Adipocyte (in vitro differentiated cells): ENCODE results near the gene TELO2.

Experiments
- DNase-seq: peaks from one replicate; pipeline ENCODE4 v3.0.0-alpha.2; 2015; ENCODE audit warnings: low read depth
- H3K27me3 ChIP-seq: replicated peaks from 2 replicates; pipeline ENCODE4 v1.7.0; 2013; ENCODE audit warnings: mild to moderate bottlenecking, low read length, moderate library complexity; ENCODE audit not compliant: control insufficient read depth, insufficient read depth
- H3K36me3 ChIP-seq: 2 replicates; pipeline ENCODE4 v1.7.0; 2013; ENCODE audit warnings: low read length, mild to moderate bottlenecking, moderate library complexity; ENCODE audit not compliant: control insufficient read depth, insufficient read depth, severe bottlenecking
- H3K4me1 ChIP-seq: 2 replicates; pipeline ENCODE4 v1.7.0; 2013; ENCODE audit warnings: mild to moderate bottlenecking, low read length, moderate library complexity; ENCODE audit not compliant: control insufficient read depth, insufficient read depth
- H3K4me3 ChIP-seq: 2 replicates; pipeline ENCODE4 v1.7.0; 2013; ENCODE audit warnings: mild to moderate bottlenecking, low read length, moderate library complexity
- H3K9ac ChIP-seq: 2 replicates; pipeline ENCODE4 v1.7.0; 2013; ENCODE audit warnings: mild to moderate bottlenecking, low read length, moderate library complexity
- H3K9me3 ChIP-seq: 2 replicates; pipeline ENCODE4 v1.7.0; 2013; ENCODE audit warnings: mild to moderate bottlenecking, low read length, moderate library complexity; ENCODE audit not compliant: control insufficient read depth

The TELO2 gene

DNA sequence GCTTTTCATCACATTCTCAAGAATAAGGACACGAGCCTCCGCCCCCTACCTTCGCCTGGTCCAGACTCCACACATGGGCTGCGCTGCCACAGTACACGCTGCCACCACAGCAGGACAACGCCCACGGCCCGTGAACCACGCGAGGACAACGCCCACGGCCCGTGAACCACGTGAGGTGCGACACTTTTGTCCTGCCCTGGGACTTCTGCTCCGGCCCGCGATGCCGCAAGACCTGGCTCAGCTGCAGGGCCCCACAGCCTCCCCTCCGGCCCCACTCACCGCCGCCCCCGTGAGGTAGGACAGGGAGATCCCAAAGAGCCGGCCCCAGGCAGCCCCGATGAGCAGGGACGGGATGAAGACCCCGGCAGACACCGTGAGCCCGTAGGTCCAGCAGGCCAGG, 42.9 kb upstream of the TELO2 start:
- Histone ChIP-seq H3K27me3 (no peaks in the 10 kb centered on the region), H3K9me3 (no peaks in the 10 kb centered on the region), H3K9ac (no peak overlapping the region), H3K4me1 (no peaks in the 10 kb centered on the region), H3K36me3 (peaks cover 67% of the 10 kb centered on the region), H3K4me3 (no peak overlapping the region)
- no peak for DNase-seq

DNA sequence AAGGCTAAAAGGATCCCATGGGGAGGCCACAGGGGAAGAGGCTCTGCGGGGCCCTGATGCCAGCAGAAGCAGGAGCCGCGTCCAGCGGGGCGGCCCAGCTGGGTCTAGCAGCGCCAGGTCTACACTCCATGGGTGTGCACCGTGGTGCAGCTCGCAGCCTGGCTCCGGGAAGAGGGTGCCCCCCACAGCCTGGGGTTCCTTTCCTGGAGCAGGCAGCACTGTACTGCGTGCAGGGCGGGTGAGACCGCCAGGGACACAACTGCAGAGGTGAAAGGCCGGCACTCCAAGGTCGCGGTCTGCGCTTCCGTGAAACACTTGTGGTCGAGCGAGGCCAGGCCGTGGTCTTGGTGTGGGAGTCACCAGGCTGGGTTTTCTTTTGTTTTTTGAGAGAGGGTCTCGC, 42.3 kb upstream of the TELO2 start:
- Histone ChIP-seq H3K36me3 (peaks cover 73% of the 10 kb centered on the region), H3K4me3 (no peak overlapping the region), H3K9me3 (no peaks in the 10 kb centered on the region), H3K4me1 (no peaks in the 10 kb centered on the region), H3K27me3 (no peaks in the 10 kb centered on the region), H3K9ac (no peak overlapping the region)
- no peak for DNase-seq

DNA sequence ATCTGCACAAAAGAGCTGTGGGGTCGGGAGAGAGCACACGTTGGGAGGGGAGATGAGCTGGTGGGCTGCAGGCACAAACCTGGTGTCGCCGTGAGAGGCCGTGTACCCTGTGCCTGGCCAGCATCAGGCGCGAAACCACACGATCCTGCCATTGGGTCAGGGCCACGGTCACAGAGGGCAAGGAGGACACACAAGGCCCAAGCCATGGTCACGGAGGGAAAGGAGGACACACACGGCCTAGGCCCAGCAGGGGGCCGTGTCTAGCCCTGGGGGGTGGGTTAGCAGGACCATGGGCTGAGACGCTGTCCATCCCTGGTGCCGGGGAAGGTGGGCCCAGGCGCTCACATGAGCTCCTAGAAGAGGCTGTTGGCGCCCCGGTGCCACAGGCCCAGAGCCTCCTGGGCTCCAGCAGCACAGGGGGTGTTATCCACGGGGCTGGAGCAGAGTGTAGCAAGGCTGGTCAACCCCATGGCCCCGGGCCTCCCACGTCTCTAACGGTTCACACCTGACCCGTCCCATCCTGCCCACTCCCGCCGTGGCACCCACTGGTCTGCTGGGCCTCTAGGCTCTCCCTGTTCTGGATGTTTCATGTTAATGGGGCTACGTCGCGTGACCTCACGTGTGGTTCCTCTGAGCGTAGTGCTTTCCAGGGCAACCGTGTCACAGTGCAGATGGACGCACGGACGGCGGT, 41.3 kb upstream of the TELO2 start:
- no peaks in the 10 kb centered on the region for H3K27me3 ChIP-seq
- no peaks in the 10 kb centered on the region for H3K4me1 ChIP-seq
- DNase-seq, result no peak
- no peaks in the 10 kb centered on the region for H3K9me3 ChIP-seq
- peaks cover 75% of the 10 kb centered on the region for H3K36me3 ChIP-seq
- H3K9ac ChIP-seq, result no peak overlapping the region
- no peak overlapping the region for H3K4me3 ChIP-seq

DNA sequence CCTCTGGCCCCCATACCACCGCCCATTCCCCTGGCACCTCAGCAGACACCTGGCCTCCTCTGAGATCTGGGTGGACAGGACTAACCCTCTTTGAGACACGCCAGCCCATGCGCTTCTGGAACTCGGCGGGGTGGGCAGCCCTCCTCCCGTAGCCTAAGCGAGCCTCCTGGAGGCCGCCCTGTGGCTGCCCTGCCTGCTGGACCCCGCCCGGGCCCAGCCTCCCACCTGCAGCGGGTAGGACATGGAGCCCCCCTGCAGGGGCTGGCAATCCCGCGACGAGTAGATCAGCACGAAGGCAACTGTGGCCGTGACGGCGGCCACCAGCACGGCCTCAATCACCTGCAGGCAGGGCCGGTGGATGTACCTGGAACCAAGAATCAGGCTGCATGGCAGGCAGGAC, 40.6 kb upstream of the TELO2 start:
- H3K9ac ChIP-seq, result no peak overlapping the region
- no peak for DNase-seq
- no peaks in the 10 kb centered on the region for H3K4me1 ChIP-seq
- no peaks in the 10 kb centered on the region for H3K27me3 ChIP-seq
- no peaks in the 10 kb centered on the region for H3K9me3 ChIP-seq
- H3K4me3 ChIP-seq, result no peak overlapping the region
- peaks cover 80% of the 10 kb centered on the region for H3K36me3 ChIP-seq

DNA sequence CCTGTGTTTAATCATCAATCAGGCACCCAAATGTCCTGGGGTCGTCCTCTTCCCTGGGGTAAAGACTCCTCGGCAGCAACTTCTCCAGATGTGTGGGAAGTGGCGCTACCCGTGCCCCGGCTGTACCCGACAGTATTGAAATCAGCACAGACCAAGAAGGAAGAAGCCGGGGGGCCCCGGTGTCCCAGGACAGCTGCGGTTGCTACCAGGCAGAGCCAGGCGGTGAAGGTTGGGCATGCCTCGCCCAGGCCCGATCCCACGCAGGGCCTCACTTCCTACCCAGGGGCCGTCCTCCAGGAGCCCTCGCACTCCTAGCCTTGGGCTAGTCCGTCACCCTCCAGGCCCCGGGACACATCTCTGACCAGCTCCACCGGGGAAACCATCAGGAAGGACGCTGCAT, 39.8 kb upstream of the TELO2 start:
- Histone ChIP-seq H3K36me3 (peaks cover 78% of the 10 kb centered on the region), H3K9me3 (no peaks in the 10 kb centered on the region), H3K9ac (no peak overlapping the region), H3K4me1 (no peaks in the 10 kb centered on the region), H3K27me3 (no peaks in the 10 kb centered on the region), H3K4me3 (no peak overlapping the region)
- DNase-seq, result no peak

DNA sequence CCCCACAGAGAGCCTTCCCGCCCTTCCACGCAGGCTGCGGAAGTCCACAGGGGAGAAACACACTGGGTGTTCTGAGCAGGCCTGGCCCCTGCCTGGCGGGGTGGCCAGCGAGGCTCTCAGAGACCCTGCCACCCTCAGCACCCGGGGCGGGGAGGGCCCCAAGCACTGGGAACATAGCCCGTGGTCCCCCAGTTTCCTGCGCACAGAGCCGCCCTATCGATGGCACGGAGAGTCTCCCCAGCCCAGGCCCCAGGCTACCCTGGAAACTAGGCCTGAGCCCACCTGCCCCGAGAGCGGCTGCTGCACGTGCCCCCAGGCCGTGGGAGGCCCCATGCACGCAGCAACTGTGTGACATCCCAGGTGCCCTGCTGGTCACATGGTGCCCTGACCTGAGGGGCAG, 38.6 kb upstream of the TELO2 start:
- no peaks in the 10 kb centered on the region for H3K27me3 ChIP-seq

DNA sequence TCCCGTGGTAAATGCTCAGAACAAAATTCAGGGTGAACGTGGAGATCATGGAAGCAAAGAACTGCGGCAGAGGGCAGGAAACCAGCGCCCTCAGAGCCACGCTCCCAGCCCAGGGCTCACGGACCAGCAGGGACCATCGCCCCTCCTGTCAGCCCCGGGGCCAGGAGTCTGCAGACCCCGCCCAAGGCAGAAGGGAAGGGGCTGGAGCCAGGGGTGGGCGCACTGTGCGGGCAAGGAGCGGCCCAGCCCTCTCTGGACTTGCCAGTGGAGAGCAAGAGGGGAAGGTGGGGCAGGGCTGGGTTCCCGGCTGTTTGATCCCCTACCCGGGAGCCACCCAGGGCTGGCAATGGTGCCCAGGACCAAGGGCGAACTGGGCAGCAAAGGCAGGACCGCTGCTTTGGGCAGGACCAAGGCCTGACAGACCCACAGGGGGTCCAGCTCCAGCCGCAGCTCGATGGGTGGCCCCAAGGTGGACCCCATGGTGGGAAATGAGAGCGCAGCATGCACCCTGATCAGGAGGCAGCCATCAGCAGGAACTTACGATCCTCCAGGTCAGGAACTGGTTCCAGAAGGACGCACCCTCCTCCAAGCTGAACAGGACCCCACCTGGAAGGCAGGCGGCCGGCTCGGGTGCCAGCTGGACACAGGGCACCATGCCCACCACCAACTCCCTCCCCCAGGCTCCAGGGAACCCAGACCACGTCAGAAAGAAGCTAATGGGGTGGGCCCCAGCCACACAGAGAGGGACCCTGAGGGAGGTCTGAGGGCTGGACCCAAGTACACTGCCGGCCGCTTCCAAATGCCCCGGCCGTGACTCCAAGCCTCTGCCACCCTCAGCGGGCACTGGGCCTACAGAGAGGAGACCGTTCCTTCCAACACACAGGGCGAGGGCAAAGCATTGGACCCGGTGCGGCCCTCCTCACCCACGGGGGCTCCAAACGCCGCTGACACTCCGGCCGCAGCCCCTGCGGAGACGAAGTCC, 37.7 kb upstream of the TELO2 start:
- H3K4me1 ChIP-seq, result no peaks in the 10 kb centered on the region
- H3K9ac ChIP-seq, result no peak overlapping the region
- H3K36me3 ChIP-seq, result peaks cover 73% of the 10 kb centered on the region
- no peaks in the 10 kb centered on the region for H3K27me3 ChIP-seq
- DNase-seq, result no peak
- no peak overlapping the region for H3K4me3 ChIP-seq
- no peaks in the 10 kb centered on the region for H3K9me3 ChIP-seq

More for the DNA sequence above, 38.6 kb upstream of the TELO2 start:
- Histone ChIP-seq H3K9me3 (no peaks in the 10 kb centered on the region), H3K4me1 (no peaks in the 10 kb centered on the region), H3K4me3 (no peak overlapping the region), H3K36me3 (peaks cover 72% of the 10 kb centered on the region), H3K9ac (no peak overlapping the region)
- DNase-seq, result no peak

DNA sequence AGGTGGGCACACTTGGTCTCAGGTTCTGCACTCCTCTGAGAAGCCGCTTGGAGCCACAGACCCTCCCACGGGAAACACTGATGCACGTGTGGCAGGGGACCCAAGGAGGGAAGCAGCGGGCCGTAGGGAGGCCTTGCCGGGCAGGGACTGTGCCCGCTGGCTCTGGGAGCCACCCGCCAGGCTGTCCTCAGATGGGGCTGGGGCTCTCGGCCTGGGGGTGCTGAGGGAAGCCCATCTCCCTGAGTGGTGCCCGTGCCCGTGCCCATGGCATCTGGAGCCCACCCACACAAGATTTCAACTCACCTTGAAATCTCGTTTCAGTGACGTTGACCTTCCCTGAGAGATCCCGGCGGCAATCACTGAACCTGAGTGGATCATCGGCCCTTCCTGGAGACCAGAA, 36.2 kb upstream of the TELO2 start:
- Histone ChIP-seq H3K9ac (no peak overlapping the region), H3K4me3 (no peak overlapping the region), H3K9me3 (no peaks in the 10 kb centered on the region), H3K4me1 (no peaks in the 10 kb centered on the region), H3K36me3 (peaks cover 72% of the 10 kb centered on the region), H3K27me3 (no peaks in the 10 kb centered on the region)
- no peak for DNase-seq

DNA sequence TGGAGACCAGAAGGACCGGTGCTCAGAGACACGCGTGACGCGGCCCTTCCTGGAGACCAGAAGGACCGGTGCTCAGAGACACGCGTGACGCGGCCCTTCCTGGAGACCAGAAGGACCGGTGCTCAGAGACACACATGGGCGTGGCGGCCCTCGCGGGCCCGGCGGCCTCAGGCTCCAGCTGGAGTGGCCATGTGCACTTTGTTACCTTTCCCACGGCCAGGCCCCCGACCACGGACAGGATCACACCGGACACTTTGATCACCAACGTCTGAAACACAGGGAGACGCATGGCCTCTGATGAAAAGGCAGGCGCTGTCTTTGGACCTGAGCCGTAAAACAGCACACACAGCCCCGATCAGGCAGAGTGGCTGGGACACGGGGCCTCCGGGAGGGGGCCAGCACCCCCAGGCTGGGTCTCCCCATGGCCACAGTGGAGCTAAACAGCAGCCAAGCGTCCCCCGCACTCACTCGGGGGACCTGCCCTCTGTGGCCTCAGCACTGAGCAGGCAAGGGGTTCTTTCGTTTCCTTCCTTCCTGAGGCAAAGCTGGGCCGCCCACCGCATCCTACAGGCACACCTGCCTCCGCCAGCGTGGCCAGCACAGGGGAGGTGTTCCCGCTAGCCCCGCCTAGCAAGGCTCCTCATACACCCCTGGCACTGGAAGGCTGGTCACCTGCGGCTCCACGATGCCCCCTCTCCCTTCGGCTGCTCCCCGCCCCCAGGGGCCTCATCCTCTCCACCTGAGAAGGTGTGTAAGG, 35.5 kb upstream of the TELO2 start:
- Histone ChIP-seq H3K27me3 (no peaks in the 10 kb centered on the region), H3K9me3 (no peaks in the 10 kb centered on the region), H3K36me3 (peaks cover 66% of the 10 kb centered on the region), H3K4me3 (no peak overlapping the region), H3K4me1 (no peaks in the 10 kb centered on the region), H3K9ac (no peak overlapping the region)
- no peak for DNase-seq

DNA sequence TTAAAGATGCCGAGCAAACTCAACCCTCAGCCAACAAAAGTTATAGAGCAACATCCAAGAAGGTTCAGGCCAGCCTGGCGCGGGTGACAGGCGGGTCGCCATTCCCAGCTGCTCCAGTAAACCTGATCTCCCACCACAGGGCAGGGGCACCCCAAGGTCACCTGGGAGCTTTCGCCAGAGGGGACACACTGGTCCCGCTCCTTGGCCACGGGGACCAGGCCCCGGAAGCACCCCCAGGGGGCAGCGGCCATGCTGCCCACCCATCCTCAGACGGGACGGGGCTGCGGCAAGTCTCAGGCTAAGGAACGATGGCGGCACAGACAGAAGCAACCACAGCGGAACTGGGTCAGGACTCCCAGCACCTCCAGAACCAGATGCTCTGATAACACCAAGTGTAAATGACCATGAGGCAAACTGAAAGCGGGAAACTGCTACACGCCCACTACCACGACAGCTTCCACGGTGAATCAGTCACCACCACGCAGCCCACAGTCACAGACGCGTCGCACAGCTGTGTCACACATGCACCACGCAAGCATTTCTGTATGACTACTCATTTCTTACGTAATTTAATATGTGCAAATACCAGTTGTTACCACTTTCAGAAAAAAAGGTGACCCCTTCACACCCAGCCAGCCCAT, 34.7 kb upstream of the TELO2 start:
- no peak for DNase-seq
- Histone ChIP-seq H3K4me1 (no peaks in the 10 kb centered on the region), H3K9me3 (no peaks in the 10 kb centered on the region), H3K9ac (no peak overlapping the region), H3K4me3 (no peak overlapping the region), H3K36me3 (peaks cover 68% of the 10 kb centered on the region), H3K27me3 (no peaks in the 10 kb centered on the region)

DNA sequence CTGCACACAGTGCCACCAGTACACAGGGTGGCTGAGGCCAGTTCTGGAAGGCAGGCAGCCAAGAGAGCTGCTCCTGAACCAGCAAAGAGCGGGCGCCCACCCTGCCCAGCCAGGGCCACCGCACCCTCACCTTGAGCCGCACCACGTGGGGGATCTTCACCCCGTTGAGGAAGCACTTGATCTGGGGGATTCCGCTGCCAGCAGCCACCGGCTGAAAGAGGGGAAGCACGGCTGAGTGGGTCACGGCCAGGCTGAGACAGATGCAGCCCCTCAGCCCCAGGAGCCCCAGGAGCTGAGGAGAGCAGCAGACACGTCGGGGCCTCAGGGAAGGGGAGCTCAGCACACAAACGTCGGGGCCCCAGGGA, 34.2 kb upstream of the TELO2 start:
- no peak for DNase-seq
- no peaks in the 10 kb centered on the region for H3K4me1 ChIP-seq
- H3K9me3 ChIP-seq, result no peaks in the 10 kb centered on the region
- H3K9ac ChIP-seq, result no peak overlapping the region
- H3K36me3 ChIP-seq, result peaks cover 67% of the 10 kb centered on the region
- H3K4me3 ChIP-seq, result no peak overlapping the region
- no peaks in the 10 kb centered on the region for H3K27me3 ChIP-seq
